ENCODE results near the gene ANKRD33. TPM values are rescaled to one million over a fixed set of nuclear protein-coding genes. Genes with fewer than 3 reads are reported as not detected.

ANKRD33 gene
- total and polyA plus RNA-seq, 2 of the 4 experiments (the other 2 are of a cell fraction): under 0.01 to 0.03 TPM

GRCh38 chr12:51879102-51879501, 8.8 kb upstream of the ANKRD33 start:
- H2AK5ac ChIP-seq (ENCODE audit: low read depth, low read length): no peak overlapping the region
- ChIA-PET POLR2A (ENCODE audit: unreplicated experiment) (no interaction called here), CTCF (no interaction called here)
- H2BK15ac ChIP-seq (ENCODE audit: low read depth, low read length): no peak overlapping the region
- H3K36me3 ChIP-seq (ENCODE audit: control insufficient read depth, insufficient read depth, low read length): no peaks in the 10 kb centered on the region
- no CpG with 5 or more reads among the region's 3 CpGs for WGBS, 2 experiments (ENCODE audit: extremely low coverage in 2 of 2, insufficient read length in 1 of 2)
- no peak overlapping the region for H3K56ac ChIP-seq (ENCODE audit: extremely low read depth, insufficient read depth, low read length)
- no peak overlapping the region for H3K9ac ChIP-seq (ENCODE audit: low read depth, low read length)
- no peaks in the 10 kb centered on the region for H3K79me1 ChIP-seq (ENCODE audit: low read depth in 1 of 2, low read length in 2 of 2)
- BruUV-seq (replicated peaks): no TSS peak
- intact Hi-C loops (cut with micrococcal nuclease) (loop anchor here (5.0 kb wide), 1 partner anchor 347 kb away; no protein-coding TSS in a partner anchor), in situ Hi-C loops (cut with MboI; ENCODE audit: low sequenced_read_pairs) (no loop called here), dilution Hi-C loops (cut with HindIII; ENCODE audit: low sequenced_read_pairs, unreplicated experiment) (no loop called here)
- H2AFZ ChIP-seq (replicated peaks; ENCODE audit: low read length, poor library complexity): no peak overlapping the region
- no peak overlapping the region for H3K4me2 ChIP-seq (ENCODE audit: low read depth, low read length)
- no peak for DNase-seq
- H2BK20ac ChIP-seq (ENCODE audit: low read depth, low read length): no peak overlapping the region
- no peak overlapping the region for H3K27ac ChIP-seq (ENCODE audit: insufficient read depth, low read length)
- H2BK120ac ChIP-seq (ENCODE audit: low read depth, low read length): no peak overlapping the region
- TF ChIP-seq POLR2A (IDR thresholded peaks at IDR 0.05; ENCODE audit: low read depth, low read length) (no peak), ELK1 (IDR thresholded peaks at IDR 0.05; ENCODE audit: borderline replicate concordance, low read depth, low read length) (no peak), NFE2L2 (IDR thresholded peaks at IDR 0.05; ENCODE audit: low read depth, low read length) (no peak), CHD1 (IDR thresholded peaks at IDR 0.05; ENCODE audit: low read depth, low read length) (no peak), RAD21 (IDR thresholded peaks at IDR 0.05; ENCODE audit: low read length) (no peak), MXI1 (IDR thresholded peaks at IDR 0.05; ENCODE audit: borderline replicate concordance, low read depth, low read length) (no peak), BHLHE40 (IDR thresholded peaks at IDR 0.05; ENCODE audit: low read depth, low read length) (no peak), SMC3 (IDR thresholded peaks at IDR 0.05; ENCODE audit: low read depth, low read length) (no peak), FOS (IDR thresholded peaks at IDR 0.05; ENCODE audit: low read depth, low read length) (no peak), USF2 (IDR thresholded peaks at IDR 0.05; ENCODE audit: low read depth, low read length) (no peak), MAFK (IDR thresholded peaks at IDR 0.05; ENCODE audit: low read depth, low read length) (no peak), CEBPB (IDR thresholded peaks at IDR 0.05; ENCODE audit: low read depth, low read length) (no peak), RFX5 (IDR thresholded peaks at IDR 0.05; ENCODE audit: low read depth, low read length) (no peak), CTCF (conservative IDR thresholded peaks at IDR 0.05; ENCODE audit: low read depth, low read length) (no peak), RCOR1 (IDR thresholded peaks at IDR 0.05; ENCODE audit: insufficient replicate concordance, low read length) (no peak)
- no peak overlapping the region for H3K4me3 ChIP-seq (ENCODE audit: insufficient read depth, low read depth, low read length)
- no peak overlapping the region for H3K14ac ChIP-seq (replicated peaks; ENCODE audit: low read depth, low read length)
- no peaks in the 10 kb centered on the region for H4K20me1 ChIP-seq (ENCODE audit: insufficient read depth, low read length)
- no peaks in the 10 kb centered on the region for H3K9me1 ChIP-seq (ENCODE audit: insufficient read depth, low read length)
- no peaks in the 10 kb centered on the region for H3K9me3 ChIP-seq (ENCODE audit: control insufficient read depth, insufficient read depth, low read length)
- H3K27me3 ChIP-seq (ENCODE audit: control insufficient read depth, insufficient read depth, low read length): no peaks in the 10 kb centered on the region
- H4K91ac ChIP-seq (ENCODE audit: insufficient read depth, low read depth, low read length): no peak overlapping the region
- no peak overlapping the region for H3K18ac ChIP-seq (ENCODE audit: low read depth, low read length)
- no peak overlapping the region for H3K23ac ChIP-seq (ENCODE audit: low read depth, low read length)
- no peaks in the 10 kb centered on the region for H3K4me1 ChIP-seq (ENCODE audit: control insufficient read depth, insufficient read depth, low read length)
- H2BK5ac ChIP-seq (ENCODE audit: low read depth, low read length, poor library complexity, severe bottlenecking): no peak overlapping the region
- no peak for ATAC-seq (ENCODE audit: low read depth)
- H2AK9ac ChIP-seq (replicated peaks; ENCODE audit: low read depth, low read length, poor library complexity): no peak overlapping the region
- no peak overlapping the region for H4K8ac ChIP-seq (ENCODE audit: low read depth in 2 of 2, low read length in 2 of 2)
- no peak overlapping the region for H3K4ac ChIP-seq (ENCODE audit: low read depth, low read length)
- no peak overlapping the region for H4K5ac ChIP-seq (ENCODE audit: low read depth, low read length)

All from IMR-90 (cell line).